ENCODE measurements around the gene PDCL2. TPM values are rescaled to one million over a fixed set of nuclear protein-coding genes. Genes with fewer than 3 reads are reported as not detected.
A peak's percentile ranks its signal among the peaks of the same experiment; 100 is the strongest.

Gene PDCL2
- total RNA-seq (2016; rRNA removed; fragmentation: Illumina TruSeq; extraction: Trizol): not detected in 2 replicates
- total RNA-seq (2016; cell fraction: cytosol; rRNA removed; fragmentation: Illumina TruSeq; extraction: Trizol; ENCODE audit: low read depth): not detected in 2 replicates
- not detected in 2 replicates for total RNA-seq (2016; cell fraction: insoluble cytoplasmic fraction; rRNA removed; fragmentation: Illumina TruSeq; extraction: Trizol)
- total RNA-seq (2016; cell fraction: membrane; rRNA removed; fragmentation: Illumina TruSeq; extraction: Trizol): not detected in 2 replicates
- total RNA-seq (2016; cell fraction: nucleus; rRNA removed; fragmentation: Illumina TruSeq; extraction: Trizol): not detected in 2 replicates
- polyA plus RNA-seq (2011; rRNA removed): not detected in 2 replicates
- polyA plus RNA-seq (2011; cell fraction: cytosol; rRNA removed): not detected in 2 replicates
- polyA plus RNA-seq (2011; cell fraction: nucleus; rRNA removed): not detected in 2 replicates
- polyA plus RNA-seq (2012): not detected in 2 replicates
- not detected in 2 replicates for polyA plus RNA-seq (2016; cell fraction: cytosol; fragmentation: Illumina TruSeq; extraction: Trizol; ENCODE audit: low read depth)
- polyA plus RNA-seq (2016; cell fraction: insoluble cytoplasmic fraction; fragmentation: Illumina TruSeq; extraction: Trizol; ENCODE audit: low read depth): not detected in 2 replicates
- polyA plus RNA-seq (2016; cell fraction: membrane; fragmentation: Illumina TruSeq; extraction: Trizol; ENCODE audit: low read depth): not detected in 2 replicates
- not detected in 2 replicates for polyA plus RNA-seq (2016; cell fraction: nucleus; fragmentation: Illumina TruSeq; extraction: Trizol; ENCODE audit: insufficient read depth, low read depth)
- not detected in 2 replicates for polyA minus RNA-seq (2011; rRNA and poly(A)+ RNA removed; ENCODE audit: low replicate concordance)
- polyA minus RNA-seq (2011; cell fraction: cytosol; rRNA and poly(A)+ RNA removed): not detected in 2 replicates
- polyA minus RNA-seq (2011; cell fraction: nucleus; rRNA and poly(A)+ RNA removed): not detected in 2 replicates
- Bru-seq, nascent RNA: percentile 0 among the genes with signal in this experiment
- not detected for BruChase-seq, experiment 1, labeled RNA remaining after a 6-hour chase
- BruChase-seq, experiment 2, labeled RNA remaining after a 2-hour chase: not detected
- long read RNA-seq, experiment 1: 0 reads
- long read RNA-seq, experiment 2: 0 reads

- Histone ChIP-seq H3K27me3 (ENCODE audit: control insufficient read depth in 1 of 2, insufficient read depth in 2 of 2, low read length in 2 of 2) (no peaks in the 10 kb centered on the region), H3K4me3 (replicated peaks in 1 of 3; ENCODE audit: insufficient read depth in 1 of 3, low read depth in 2 of 3, low read length in 3 of 3) (no peak within 1 kb of the TSS), H3K9me3 (ENCODE audit: low read length) (no peaks in the 10 kb centered on the region), H3K4me1 (ENCODE audit: insufficient read depth, low read length) (no peaks in the 10 kb centered on the region), H3K27ac (ENCODE audit: extremely low read length, insufficient read depth, low read length) (no peak within 1 kb of the TSS), H3K9ac (ENCODE audit: insufficient read depth, low read depth, low read length) (no peak within 1 kb of the TSS), H3K79me2 (ENCODE audit: insufficient read depth, low read length) (no peaks in the 10 kb centered on the region), H3K4me2 (ENCODE audit: low read depth, low read length) (no peak within 1 kb of the TSS), H2AFZ (ENCODE audit: low read length) (no peak within 1 kb of the TSS), H4K20me1 (ENCODE audit: insufficient read depth, low read length) (no peaks in the 10 kb centered on the region), H3K36me3 (replicated peaks in 1 of 2; ENCODE audit: control insufficient read depth in 1 of 2, insufficient read depth in 2 of 2, low read length in 2 of 2) (no peaks in the 10 kb centered on the region)
- no peak for FAIRE-seq
- no peak for ATAC-seq
- POLR2A ChIA-PET: no interaction called here
- CTCF ChIA-PET (ENCODE audit: low intra/inter-chr PET ratio, low total read pairs): no interaction called here
- intact Hi-C loops (cut with micrococcal nuclease; ENCODE audit: unreplicated experiment): no loop called here
- in situ Hi-C loops (cut with HindIII; ENCODE audit: extremely low pct_ligation_motif_present, low pct_unique_long_range_greater_than_20kb): no loop called here
- 55% methylated on average over 8 of the region's 24 CpGs for WGBS (ENCODE audit: low lambda C conversion rate)
- no peak for DNase-seq (ENCODE audit: low spot score)
- TF ChIP-seq MBD4 (IDR thresholded peaks at IDR 0.05; ENCODE audit: borderline replicate concordance, low read length) (no peak), ZBTB33 (CRISPR knock-in tag; IDR thresholded peaks at IDR 0.05) (peak; percentile 69; the same call in 1 of the 2 replicates), HOXA9 (CRISPR knock-in tag; IDR thresholded peaks at IDR 0.05; ENCODE audit: borderline replicate concordance) (no peak), ZNF605 (CRISPR knock-in tag; IDR thresholded peaks at IDR 0.05) (no peak)
- no TSS peak for BruUV-seq (replicated peaks)
Observed at GRCh38 chr4:55592014-55592413, at the start of gene PDCL2. PDCL2 (minus strand) TSS chr4:55592245; CDS start chr4:55592109, 136 bp downstream.
